Adrenal gland (tissue), 12 donors: ENCODE measurements around the gene RPRD1B. TPM values are rescaled to one million over a fixed set of nuclear protein-coding genes. Genes with fewer than 3 reads are reported as not detected.
A peak's percentile ranks its signal among the peaks of the same experiment; 100 is the strongest.

ENCODE experiments used
- DNase-seq, 7 donors: peaks; one replicate each; pipeline ENCODE4 v3.0.0-alpha.2; 2019 to 2020
- H3K27ac ChIP-seq, 5 donors: fragments of 200-600 bp; sonication (generic) in 4 of 5; 1 replicate in 3 of 5; 2 replicates in 2 of 5; pipeline versions ENCODE4 v1.5.1 to v1.8.0; 2016 to 2020; ENCODE audit warnings: mild to moderate bottlenecking in 1 of 5
- H3K27me3 ChIP-seq: fragments of 200-600 bp; 2 replicates; pipeline ENCODE4 v1.8.0; 2021
- H3K36me3 ChIP-seq, 2 donors: fragments of 200-600 bp; replicated peaks in 1 of 2; 1 replicate in 1 of 2; 2 replicates in 1 of 2; pipeline versions ENCODE4 v1.5.1 to v1.8.0; 2018 to 2022
- H3K4me1 ChIP-seq, 2 donors: fragments of 200-600 bp; replicated peaks in 1 of 2; 1 replicate in 1 of 2; 2 replicates in 1 of 2; pipeline versions ENCODE4 v1.5.1 to v1.8.0; 2018 to 2021
- H3K4me3 ChIP-seq, 4 donors: fragments of 200-600 bp; sonication (generic) in 3 of 4; one replicate each; pipeline ENCODE4 v1.5.1; 2016 to 2018
- H3K9me3 ChIP-seq, 3 donors: fragments of 200-600 bp; sonication (generic) in 1 of 3; replicated peaks in 1 of 3; 1 replicate in 2 of 3; 2 replicates in 1 of 3; pipeline versions ENCODE4 v1.5.1 to v1.8.0; 2016 to 2021
- CTCF ChIP-seq, 6 experiments: fragments of 450-650 bp in 4 of 6; fragments of 200-600 bp in 2 of 6; sonication (generic) in 1 of 6; IDR thresholded peaks; 1 replicate in 5 of 6; 2 replicates in 1 of 6; pipeline versions ENCODE4 v1.5.1 to v1.8.0; 2016 to 2021; ENCODE audit warnings: antibody characterized with exemption in 6 of 6, mild to moderate bottlenecking in 2 of 6, moderate library complexity in 1 of 6
- POLR2A ChIP-seq, 2 donors: fragments of 450-650 bp; IDR thresholded peaks; one replicate each; pipeline ENCODE4 v1.6.1; 2017; ENCODE audit warnings: antibody characterized with exemption in 2 of 2, mild to moderate bottlenecking in 2 of 2, moderate library complexity in 1 of 2
- WGBS, 4 donors: extraction: QIAGEN DNeasy Blood & Tissue Kit in 2 of 4; methylation state at CpG; one replicate each; pipeline versions ENCODE4 v1.1.5 to v1.1.7; 2013 to 2017; 5-methylcytosine and 5-hydroxymethylcytosine counted together
- intact Hi-C, 2 donors: fragments of 100-400 bp; cut with DNase I; formaldehyde crosslinking; loops; one replicate each; pipeline versions ENCODE4 v1.14.1 to v1.15.0; 2022 to 2023
- polyA plus RNA-seq, 3 donors: library from polyadenylated mRNA; stranded (reverse); fragments of 200-250 nt in 2 of 3; fragments of 350-450 nt in 1 of 3; fragmentation: Illumina TruSeq in 1 of 3; extraction: RNeasy Lipid Tissue Mini Kit (QIAGEN cat#74804) in 1 of 3; gene quantifications; one replicate each; pipeline ENCODE4 v1.2.3, GENCODE V29; 2013 to 2014
- total RNA-seq, 9 donors: library from RNA; depleted of rRNA in 4 of 9; stranded (reverse); fragments of >200 nt in 4 of 9; fragments of 120-200 nt in 1 of 9; fragmentation: NEBNext Ultra II Directional in 1 of 9; extraction: Animal tissue kit (Norgen Biotek cat#: 25700) in 1 of 9; gene quantifications; one replicate each; pipeline versions ENCODE4 v1.1.0 to v1.2.4, GENCODE V29; 2013 to 2023
- donor health status: healthy with polysubstance abuse.
- donor health status: Bipolar disorder and iron deficiency.
- donor health status: DM: yes; HTN: yes; CAD: no.
- donor health status: DM: no; HTN: no; CAD: no.
- donor health status: DM: no; HTN: no; CAD: no.
- donor health status: DM: yes; HTN: yes; CAD: no.

Gene RPRD1B
- total and polyA plus RNA-seq, 12 donors, result 5.9 to 36.4 (median 27.1) TPM

- TF ChIP-seq POLR2A (IDR thresholded peaks at IDR 0.05), result no peak
- no peak for TF ChIP-seq CTCF (IDR thresholded peaks at IDR 0.05)
- H3K4me1 ChIP-seq, result peaks cover 10 to 49% of the 10 kb centered on the region in 2 donors
- H3K36me3 ChIP-seq, result peaks cover 0 to 21% of the 10 kb centered on the region in 2 donors
- intact Hi-C loops, result no loop called here
- no peaks in the 10 kb centered on the region for H3K9me3 ChIP-seq
- no peak overlapping the region for H3K4me3 ChIP-seq
- no peaks in the 10 kb centered on the region for H3K27me3 ChIP-seq
- no peak overlapping the region for H3K27ac ChIP-seq
- DNase-seq, result no peak
- 39 to 100% (median 97%) methylated on average over 1 of the region's 1 CpG for WGBS, 4 donors
Measured at GRCh38 chr20:38040276-38040675, 6.7 kb downstream of the RPRD1B start.

- H3K36me3 ChIP-seq, result peaks cover 0 to 26% of the 10 kb centered on the region in 2 donors
- 69 to 90% (median 78%) methylated on average over 10 of the region's 10 CpGs for WGBS, 4 donors
Measured at GRCh38 chr20:38043512-38044300, 10.2 kb downstream of the RPRD1B start.

GRCh38 chr20:38044685-38045084 lies 11.1 kb downstream of the RPRD1B start:
- 84 to 98% (median 93%) methylated on average over 3 of the region's 3 CpGs for WGBS, 4 donors
- H3K27me3 ChIP-seq, result no peaks in the 10 kb centered on the region
- peaks cover 0 to 33% of the 10 kb centered on the region in 2 donors for H3K36me3 ChIP-seq
- peaks cover 10 to 41% of the 10 kb centered on the region in 2 donors for H3K4me1 ChIP-seq
- no peak for DNase-seq
- intact Hi-C loops, result no loop called here
- H3K4me3 ChIP-seq, result no peak overlapping the region
- H3K9me3 ChIP-seq, result no peaks in the 10 kb centered on the region
- no peak overlapping the region for H3K27ac ChIP-seq
- TF ChIP-seq CTCF (IDR thresholded peaks at IDR 0.05) (no peak), POLR2A (IDR thresholded peaks at IDR 0.05) (no peak)

More at GRCh38 chr20:38043512-38044300, 10.2 kb downstream of the RPRD1B start:
- DNase-seq, result peak in 5 of 7 donors; percentile 48 to 66 (median 54)
- Histone ChIP-seq H3K27ac (peak overlapping the region in 1 of 5 donors; percentile 35), H3K4me3 (no peak overlapping the region), H3K27me3 (no peaks in the 10 kb centered on the region), H3K9me3 (no peaks in the 10 kb centered on the region), H3K4me1 (peaks cover 10 to 41% of the 10 kb centered on the region in 2 donors)
- TF ChIP-seq CTCF (IDR thresholded peaks at IDR 0.05) (peak in 4 of 6 experiments; percentile 19 to 39 (median 28)), POLR2A (IDR thresholded peaks at IDR 0.05) (no peak)
- intact Hi-C loops, result no loop called here

GRCh38 chr20:38046572-38046971 lies 13.0 kb downstream of the RPRD1B start:
- H3K36me3 ChIP-seq, result peaks cover 0 to 26% of the 10 kb centered on the region in 2 donors
- H3K9me3 ChIP-seq, result no peaks in the 10 kb centered on the region
- no peaks in the 10 kb centered on the region for H3K27me3 ChIP-seq
- TF ChIP-seq CTCF (IDR thresholded peaks at IDR 0.05) (no peak), POLR2A (IDR thresholded peaks at IDR 0.05) (no peak)
- no peak overlapping the region for H3K27ac ChIP-seq
- no peak overlapping the region for H3K4me3 ChIP-seq
- WGBS, 4 donors, result 69 to 73% (median 70%) methylated on average over 4 of the region's 4 CpGs
- H3K4me1 ChIP-seq, result peaks cover 10 to 46% of the 10 kb centered on the region in 2 donors
- intact Hi-C loops, result no loop called here
- no peak for DNase-seq
